ENCODE measurements around the gene STAMBPL1.
"Not testable (repeated sequence)": the region's sequence is repeated elsewhere in the genome, so short reads cannot be mapped to it uniquely, and the experiment has no call there.

The STAMBPL1 gene

DNA sequence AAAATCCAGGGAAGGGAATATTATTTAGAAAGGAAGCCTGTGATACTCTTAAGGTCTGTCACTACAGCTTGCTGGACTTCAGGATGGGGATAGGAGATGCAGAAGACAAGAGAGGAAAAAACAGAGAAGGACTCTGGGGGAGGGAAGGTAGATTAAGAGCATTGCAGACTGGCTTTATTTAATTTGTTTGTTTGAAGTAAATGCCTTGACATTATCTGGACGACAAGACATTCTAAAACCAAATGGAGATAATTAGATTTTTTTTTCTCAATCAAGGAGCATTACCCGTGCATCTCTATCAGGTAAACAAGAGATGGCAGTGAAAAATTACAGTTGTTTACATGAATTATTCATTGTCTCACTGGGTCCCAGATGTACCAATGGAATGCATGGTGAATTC lies 48.2 kb downstream of the STAMBPL1 start:
- H3K36me3 ChIP-seq (ENCODE audit: insufficient read depth, low read length) = no peaks in the 10 kb centered on the region
- H3K9ac ChIP-seq (ENCODE audit: insufficient read length) = no peak overlapping the region
- no peaks in the 10 kb centered on the region for H3K9me3 ChIP-seq (ENCODE audit: low read depth, low read length)
- H3K4me3 ChIP-seq = no peak overlapping the region
- TF ChIP-seq POLR2AphosphoS5 (IDR thresholded peaks at IDR 0.05; ENCODE audit: borderline replicate concordance, low read depth, low read length) = no peak
- TF ChIP-seq FOXP2 (optimal IDR thresholded peaks at IDR 0.05; ENCODE audit: control extremely low read depth, extremely low read length, insufficient read depth) = no peak
- TF ChIP-seq EZH2 (IDR thresholded peaks at IDR 0.05) = no peak
- no peak overlapping the region for H3K27ac ChIP-seq
- DNase-seq (ENCODE audit: low read depth, low spot score) = no peak

DNA sequence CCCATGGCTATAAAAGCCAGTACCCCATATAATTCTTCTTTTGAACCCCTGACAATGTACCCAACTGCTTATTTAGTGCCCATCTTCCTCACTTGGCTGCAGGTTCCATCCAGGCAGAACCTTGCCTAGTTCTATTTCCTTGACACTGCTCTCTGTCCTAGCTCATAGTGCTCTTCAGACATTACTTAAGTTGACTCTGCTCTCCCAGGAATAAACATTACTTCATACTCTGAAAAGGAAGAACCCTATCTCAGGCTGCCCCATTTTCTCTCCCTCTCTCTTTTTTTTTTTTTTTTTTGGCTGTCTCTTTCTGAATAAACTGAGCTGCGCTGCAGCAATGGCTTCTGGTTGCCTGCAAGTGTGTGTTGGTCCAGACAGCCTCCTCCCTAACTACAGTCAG lies 51.5 kb downstream of the STAMBPL1 start:
- Histone ChIP-seq H3K4me3 (no peak overlapping the region), H3K36me3 (ENCODE audit: insufficient read depth, low read length) (no peaks in the 10 kb centered on the region), H3K9me3 (ENCODE audit: low read depth, low read length) (no peaks in the 10 kb centered on the region), H3K27ac (no peak overlapping the region), H3K9ac (ENCODE audit: insufficient read length) (no peak overlapping the region)
- DNase-seq (ENCODE audit: low read depth, low spot score) = no peak
- TF ChIP-seq EZH2 (IDR thresholded peaks at IDR 0.05) (no peak), FOXP2 (optimal IDR thresholded peaks at IDR 0.05; ENCODE audit: control extremely low read depth, extremely low read length, insufficient read depth) (no peak), POLR2AphosphoS5 (IDR thresholded peaks at IDR 0.05; ENCODE audit: borderline replicate concordance, low read depth, low read length) (no peak)

- not testable (repeated sequence) for H3K9me3 ChIP-seq (ENCODE audit: low read depth, low read length); H3K9ac ChIP-seq (ENCODE audit: insufficient read length); H3K4me3 ChIP-seq; H3K27ac ChIP-seq; DNase-seq (ENCODE audit: low read depth, low spot score); H3K36me3 ChIP-seq (ENCODE audit: insufficient read depth, low read length)
Measured at GRCh38 chr10:88932029-88932428, 52.0 kb downstream of the STAMBPL1 start.

- no peaks in the 10 kb centered on the region for H3K36me3 ChIP-seq (ENCODE audit: insufficient read depth, low read length)
- no peaks in the 10 kb centered on the region for H3K9me3 ChIP-seq (ENCODE audit: low read depth, low read length)
- no peak overlapping the region for H3K27ac ChIP-seq
- DNase-seq (ENCODE audit: low read depth, low spot score) = peak; percentile 51
- no peak overlapping the region for H3K9ac ChIP-seq (ENCODE audit: insufficient read length)
- TF ChIP-seq POLR2AphosphoS5 (IDR thresholded peaks at IDR 0.05; ENCODE audit: borderline replicate concordance, low read depth, low read length) = no peak
- TF ChIP-seq FOXP2 (optimal IDR thresholded peaks at IDR 0.05; ENCODE audit: control extremely low read depth, extremely low read length, insufficient read depth) = no peak
- no peak for TF ChIP-seq EZH2 (IDR thresholded peaks at IDR 0.05)
- no peak overlapping the region for H3K4me3 ChIP-seq
Measured at GRCh38 chr10:88932539-88933256, 52.7 kb downstream of the STAMBPL1 start.

GRCh38 chr10:88933564-88933963 lies 53.5 kb downstream of the STAMBPL1 start:
- Histone ChIP-seq H3K9me3 (ENCODE audit: low read depth, low read length) (no peaks in the 10 kb centered on the region), H3K27ac (no peak overlapping the region), H3K4me3 (no peak overlapping the region), H3K9ac (ENCODE audit: insufficient read length) (no peak overlapping the region), H3K36me3 (ENCODE audit: insufficient read depth, low read length) (no peaks in the 10 kb centered on the region)
- DNase-seq (ENCODE audit: low read depth, low spot score) = no peak
- no peak for TF ChIP-seq FOXP2 (optimal IDR thresholded peaks at IDR 0.05; ENCODE audit: control extremely low read depth, extremely low read length, insufficient read depth)

DNA sequence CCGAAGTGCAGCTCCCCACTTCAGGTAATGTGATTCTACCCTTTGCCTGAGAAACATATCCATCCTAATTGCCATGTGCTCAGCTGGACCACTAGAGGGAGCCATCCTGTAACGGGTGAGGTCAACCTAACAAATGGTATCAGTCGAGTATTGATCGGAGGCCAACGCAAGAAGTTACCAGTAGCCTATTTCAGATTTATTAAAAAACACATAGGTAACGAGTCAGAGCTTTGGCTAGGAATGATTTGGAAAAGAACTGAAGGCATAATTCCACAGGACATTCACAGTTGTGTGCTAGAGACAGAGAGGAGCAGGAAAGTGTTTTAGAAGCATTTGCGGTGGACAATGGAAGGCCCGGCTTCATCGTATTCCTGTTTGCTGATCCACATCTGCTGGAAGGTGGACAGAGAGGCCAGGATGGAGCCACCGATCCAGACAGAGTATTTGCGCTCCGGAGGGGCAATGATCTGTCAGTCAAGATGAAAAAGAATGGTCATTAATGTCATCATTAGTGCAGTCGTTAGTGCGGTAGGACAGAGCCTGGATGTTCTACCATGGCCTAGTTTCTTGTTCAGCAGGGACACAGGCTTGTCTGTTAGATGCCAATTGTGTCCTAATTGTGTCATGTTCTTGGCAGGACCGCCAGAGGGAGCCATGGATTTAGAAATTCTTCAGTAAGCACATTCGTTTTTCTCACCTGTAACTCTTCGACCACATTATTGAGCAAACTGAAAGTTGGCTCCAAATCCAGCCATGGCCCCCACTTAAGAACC lies 55.0 kb downstream of the STAMBPL1 start:
- TF ChIP-seq EZH2 (IDR thresholded peaks at IDR 0.05) = no peak
- no peak for TF ChIP-seq FOXP2 (optimal IDR thresholded peaks at IDR 0.05; ENCODE audit: control extremely low read depth, extremely low read length, insufficient read depth)
- TF ChIP-seq POLR2AphosphoS5 (IDR thresholded peaks at IDR 0.05; ENCODE audit: borderline replicate concordance, low read depth, low read length) = no peak
- DNase-seq (ENCODE audit: low read depth, low spot score) = no peak
- H3K27ac ChIP-seq = no peak overlapping the region
- peak overlapping the region; percentile 28; the same call in 1 of the 2 replicates for H3K4me3 ChIP-seq
- no peaks in the 10 kb centered on the region for H3K36me3 ChIP-seq (ENCODE audit: insufficient read depth, low read length)
- peak overlapping the region; percentile 45 for H3K9ac ChIP-seq (ENCODE audit: insufficient read length)
- no peaks in the 10 kb centered on the region for H3K9me3 ChIP-seq (ENCODE audit: low read depth, low read length)

DNA sequence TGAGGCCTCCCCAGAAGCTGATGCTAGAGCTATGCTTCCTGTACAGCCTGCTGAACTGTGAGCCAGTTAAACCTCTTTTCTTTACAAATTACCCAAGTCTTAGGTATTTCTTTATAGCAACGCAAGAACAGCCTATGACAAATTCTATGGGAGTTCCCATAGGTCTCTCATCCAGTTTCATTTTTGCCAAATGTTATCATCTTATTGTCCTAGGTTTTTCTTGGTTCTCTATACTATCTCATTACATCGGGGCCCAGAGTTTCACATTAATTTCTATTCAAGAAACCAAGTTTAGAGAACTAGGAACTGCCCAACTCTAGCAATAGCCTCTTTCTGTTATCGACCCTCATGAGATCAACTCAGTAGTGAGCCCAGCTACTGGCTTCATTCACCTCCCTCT lies 56.6 kb downstream of the STAMBPL1 start:
- no peaks in the 10 kb centered on the region for H3K36me3 ChIP-seq (ENCODE audit: insufficient read depth, low read length)

DNA sequence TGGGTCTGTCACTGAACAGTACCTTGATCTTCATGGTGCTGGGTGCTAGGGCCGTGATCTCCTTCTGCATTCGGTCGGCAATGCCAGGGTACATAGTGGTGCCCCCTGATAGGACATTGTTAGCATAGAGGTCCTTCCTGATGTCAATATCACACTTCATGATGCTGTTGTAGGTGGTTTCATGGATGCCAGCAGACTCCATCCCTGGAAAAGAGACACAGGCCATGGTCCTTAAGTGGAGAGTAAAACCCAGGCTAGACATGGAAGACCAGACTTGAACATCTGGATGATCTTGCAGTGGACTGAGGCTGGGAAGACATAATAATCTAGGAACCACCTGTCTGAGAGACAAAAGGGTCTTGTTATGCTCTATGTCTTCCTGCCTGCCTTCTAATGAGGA lies 58.0 kb downstream of the STAMBPL1 start:
- DNase-seq (ENCODE audit: low read depth, low spot score) = no peak
- Histone ChIP-seq H3K9me3 (ENCODE audit: low read depth, low read length) (no peaks in the 10 kb centered on the region), H3K36me3 (ENCODE audit: insufficient read depth, low read length) (no peaks in the 10 kb centered on the region), H3K27ac (no peak overlapping the region), H3K9ac (ENCODE audit: insufficient read length) (no peak overlapping the region), H3K4me3 (no peak overlapping the region)
- TF ChIP-seq POLR2AphosphoS5 (IDR thresholded peaks at IDR 0.05; ENCODE audit: borderline replicate concordance, low read depth, low read length) (no peak), FOXP2 (optimal IDR thresholded peaks at IDR 0.05; ENCODE audit: control extremely low read depth, extremely low read length, insufficient read depth) (no peak), EZH2 (IDR thresholded peaks at IDR 0.05) (no peak)

More for the DNA sequence above, 56.6 kb downstream of the STAMBPL1 start:
- Histone ChIP-seq H3K9ac (ENCODE audit: insufficient read length) (no peak overlapping the region), H3K9me3 (ENCODE audit: low read depth, low read length) (no peaks in the 10 kb centered on the region), H3K27ac (no peak overlapping the region), H3K4me3 (no peak overlapping the region)
- DNase-seq (ENCODE audit: low read depth, low spot score) = no peak
- TF ChIP-seq EZH2 (IDR thresholded peaks at IDR 0.05) (no peak), POLR2AphosphoS5 (IDR thresholded peaks at IDR 0.05; ENCODE audit: borderline replicate concordance, low read depth, low read length) (no peak), FOXP2 (optimal IDR thresholded peaks at IDR 0.05; ENCODE audit: control extremely low read depth, extremely low read length, insufficient read depth) (no peak)

Measured in SK-N-MC (cell line).